Inferior parietal cortex (tissue), 1 donor: ENCODE results near the gene PTK6.
"Not testable (repeated sequence)": the region's sequence is repeated elsewhere in the genome, so short reads cannot be mapped to it uniquely, and the experiment has no call there.

Source experiments
- DNase-seq: peaks from one replicate; pipeline ENCODE4 v3.0.0-alpha.2; 2016; ENCODE audit errors: extremely low spot score

The PTK6 gene

DNA sequence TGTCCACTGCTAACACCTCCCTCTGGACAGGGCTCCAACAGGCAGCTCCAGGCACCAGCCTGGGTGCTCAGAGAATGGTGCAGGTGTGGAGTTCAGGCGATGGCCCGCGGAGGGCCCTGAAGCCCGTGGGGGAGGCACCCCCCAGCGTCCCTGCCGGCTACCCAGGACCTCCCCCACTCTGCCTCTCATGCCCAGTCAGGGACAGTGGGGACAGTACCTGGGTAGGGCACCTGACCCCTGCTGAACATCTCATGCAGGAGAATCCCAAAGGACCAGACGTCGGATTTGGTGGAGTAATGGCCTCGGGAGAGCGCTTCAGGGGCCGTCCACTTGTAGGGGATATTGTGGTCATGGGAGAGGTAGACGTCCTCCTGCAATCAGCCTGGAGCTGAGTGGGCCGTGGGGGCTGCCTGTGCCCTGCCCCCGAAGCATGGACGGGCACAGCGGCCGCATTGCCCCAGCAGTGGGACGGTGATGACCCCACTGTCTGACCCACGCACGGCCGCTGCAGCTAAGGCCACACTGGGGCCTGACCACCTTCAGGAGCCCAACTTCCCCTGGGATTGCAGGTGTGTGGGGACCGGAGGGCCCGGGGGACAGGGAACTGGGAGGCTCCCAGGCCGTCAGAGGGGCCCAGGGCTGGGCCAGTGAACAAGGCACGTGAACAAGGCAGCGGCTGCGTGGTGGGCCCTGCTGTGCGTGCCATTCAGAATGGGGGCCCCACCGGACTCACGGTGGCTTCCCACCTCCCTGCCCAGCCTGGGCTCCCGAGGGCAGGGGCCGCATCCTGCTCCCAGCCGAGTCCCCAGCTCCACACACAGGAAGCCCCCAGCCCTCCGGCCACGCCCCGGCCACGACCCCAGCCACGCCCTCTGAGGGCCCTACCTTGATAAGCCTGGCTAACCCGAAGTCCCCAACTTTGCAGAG, 7.1 kb downstream of the PTK6 start:
- DNase-seq = no peak

DNA sequence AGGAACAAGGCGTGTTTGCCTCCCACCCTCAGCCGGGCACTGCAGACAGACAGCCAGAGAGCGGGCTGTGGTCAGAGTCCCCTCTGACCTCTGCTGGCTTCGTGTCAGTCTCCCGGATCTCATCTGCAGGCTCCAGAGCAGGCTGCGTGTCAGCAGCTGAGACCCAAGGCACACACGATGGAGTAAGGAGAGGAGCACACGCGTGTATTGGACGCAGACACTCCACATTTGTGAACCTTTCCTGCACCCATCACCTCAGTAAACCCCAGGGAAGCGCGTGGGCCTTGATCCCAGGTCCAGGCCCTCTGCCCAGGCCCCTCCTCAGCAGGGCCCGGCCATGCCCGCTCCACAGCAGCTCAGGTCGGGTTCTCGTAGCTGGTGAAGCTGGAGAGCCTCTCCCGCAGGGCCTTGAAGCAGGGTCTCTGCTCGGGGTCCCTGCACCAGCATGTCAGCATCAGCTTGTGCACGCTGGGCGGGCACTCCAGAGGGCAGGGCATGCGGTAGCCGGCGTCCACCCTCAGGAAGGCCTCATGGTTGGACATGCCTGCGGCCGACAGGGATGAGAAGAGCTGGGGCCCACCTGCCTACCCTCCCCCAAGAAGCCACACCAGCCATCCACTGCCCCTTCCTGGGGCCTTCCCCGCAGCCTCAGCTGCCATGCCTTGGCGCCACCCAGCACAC, 7.9 kb downstream of the PTK6 start:
- DNase-seq = no peak

GRCh38 chr20:63527184-63527583, 10.0 kb downstream of the PTK6 start:
- no peak for DNase-seq

DNA sequence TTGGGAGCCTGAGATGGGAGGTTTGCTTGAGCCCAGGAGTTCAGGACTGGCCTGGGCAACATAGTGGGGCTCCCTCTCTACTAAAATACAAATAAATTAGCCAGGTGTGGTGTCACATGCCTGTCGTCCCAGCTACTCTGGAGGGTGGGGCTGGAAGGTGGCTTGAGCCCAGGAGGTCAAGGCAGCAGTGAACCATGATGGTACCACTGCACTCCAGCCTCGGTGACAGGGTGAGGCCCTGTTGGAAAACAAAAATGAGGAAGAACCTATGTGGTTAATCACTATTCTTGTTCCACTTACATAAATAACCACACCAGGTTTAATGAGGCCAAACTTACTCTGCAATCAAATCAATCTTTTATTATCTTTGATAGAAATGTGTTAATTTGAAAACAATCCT, 11.2 kb downstream of the PTK6 start:
- DNase-seq = no peak

DNA sequence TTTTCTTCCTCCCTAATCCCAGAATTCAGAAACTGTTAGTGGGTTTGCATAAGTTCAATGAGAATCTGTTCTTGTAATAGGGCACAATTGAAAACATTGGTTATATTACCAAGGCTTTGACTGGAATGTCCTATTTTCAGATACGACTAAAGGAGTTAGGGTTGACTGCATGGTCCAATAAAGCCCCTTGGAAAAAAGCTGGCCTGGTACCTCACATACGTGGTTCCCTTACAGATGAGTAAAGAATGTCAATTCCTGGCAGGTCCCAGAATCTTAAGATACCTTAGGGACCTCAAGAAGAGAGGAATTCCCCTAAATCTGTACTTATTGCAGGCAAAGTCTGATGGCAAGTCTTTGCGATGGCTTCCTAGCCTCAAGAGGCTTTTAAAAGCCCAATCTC, 12.0 kb downstream of the PTK6 start:
- no peak for DNase-seq

GRCh38 chr20:63522981-63523611, 14.1 kb downstream of the PTK6 start:
- DNase-seq = no peak

DNA sequence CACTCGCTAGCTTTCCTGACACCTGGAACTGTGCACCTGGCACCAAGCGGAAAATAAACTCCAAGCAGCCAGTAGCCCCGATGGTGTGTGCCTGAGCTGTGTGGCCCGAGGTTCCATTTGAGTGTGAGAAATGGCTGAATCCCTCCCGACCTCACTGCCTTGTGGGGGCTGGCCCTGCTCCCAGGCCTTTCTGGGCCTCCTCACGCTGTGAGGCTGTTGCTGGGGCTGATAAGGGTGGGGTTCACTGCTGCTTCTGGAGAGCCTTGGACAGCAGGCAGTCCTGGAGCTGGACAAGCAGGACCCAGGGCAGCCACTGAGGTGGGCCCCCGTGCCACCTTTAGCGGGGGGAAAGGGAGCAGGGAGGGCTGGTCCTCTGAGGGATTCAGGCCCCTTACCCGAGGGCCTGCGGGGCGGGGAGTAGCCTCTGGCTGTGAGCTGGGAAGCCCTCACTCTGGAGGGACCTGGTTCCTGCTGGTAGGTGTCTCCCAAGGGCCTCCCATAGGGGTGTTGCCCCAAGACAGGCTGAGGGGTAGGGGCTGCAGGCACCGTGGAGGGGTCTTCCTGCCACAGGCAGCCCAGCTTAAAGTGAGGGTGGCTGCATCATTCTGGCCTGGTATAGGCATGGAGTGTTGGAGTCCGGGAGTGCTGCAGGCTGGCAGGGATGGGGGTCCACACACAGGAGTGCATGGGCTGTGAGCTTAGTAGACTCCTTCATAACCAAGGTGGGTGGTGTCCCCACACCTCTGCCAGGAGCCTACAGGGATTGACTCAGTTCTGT, 14.9 kb downstream of the PTK6 start:
- no peak for DNase-seq

GRCh38 chr20:63521602-63522001, 15.6 kb downstream of the PTK6 start:
- no peak for DNase-seq

- DNase-seq = peak; percentile 71
These were observed 16.1 kb downstream of the PTK6 start for GRCh38 chr20:63520934-63521601.

GRCh38 chr20:63520504-63520933, 16.7 kb downstream of the PTK6 start, which contains the start of gene PPDPF:
TSS of gene PPDPF (plus strand) at chr20:63520765. CDS start at chr20:63521309, 544 bp downstream.
- peak; percentile 81 for DNase-seq

DNA sequence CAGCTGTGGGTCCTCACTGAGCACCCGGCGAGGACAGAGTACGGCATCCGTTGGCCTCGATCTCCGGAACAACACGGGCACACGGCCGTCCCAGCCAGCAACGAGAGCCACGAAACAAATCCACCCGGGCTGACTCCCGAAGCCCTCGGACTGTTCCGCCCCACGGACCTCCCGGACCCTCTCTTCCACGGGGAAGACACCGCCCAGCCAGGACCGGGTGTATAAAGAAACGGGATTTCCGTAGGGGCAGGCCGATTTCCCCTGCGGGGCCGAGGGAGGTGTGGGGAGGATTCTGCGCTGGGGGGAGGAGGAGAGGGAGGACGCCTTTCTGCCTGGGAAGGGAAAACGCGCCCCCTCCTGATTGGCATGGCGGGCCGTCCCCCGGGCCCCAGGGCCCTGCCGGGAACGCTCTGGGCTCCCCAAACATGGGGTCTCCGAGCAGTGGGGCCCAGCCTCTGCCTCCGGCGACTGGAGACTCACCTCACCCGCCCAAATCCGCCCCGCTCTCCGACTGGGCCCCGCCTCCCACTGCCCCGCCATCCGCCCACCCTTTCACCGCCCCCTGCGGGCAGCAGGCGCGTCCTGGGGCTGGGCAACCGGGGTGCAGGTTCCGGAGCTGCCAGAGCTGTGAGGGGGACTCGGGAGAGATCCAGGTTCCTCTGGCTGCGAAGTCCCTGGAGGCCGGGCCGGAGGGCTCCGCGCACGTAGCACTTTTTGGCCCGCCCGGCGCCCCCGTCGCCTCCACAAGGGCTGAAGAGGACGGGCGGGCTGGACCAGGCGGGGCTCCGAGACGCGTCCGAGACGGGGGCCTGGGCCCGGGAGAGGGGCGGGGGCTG, 17.3 kb downstream of the PTK6 start:
- DNase-seq = no peak

GRCh38 chr20:63518946-63519667, 18.1 kb downstream of the PTK6 start:
- DNase-seq = no peak

GRCh38 chr20:63518351-63518861, 18.8 kb downstream of the PTK6 start:
- no peak for DNase-seq

DNA sequence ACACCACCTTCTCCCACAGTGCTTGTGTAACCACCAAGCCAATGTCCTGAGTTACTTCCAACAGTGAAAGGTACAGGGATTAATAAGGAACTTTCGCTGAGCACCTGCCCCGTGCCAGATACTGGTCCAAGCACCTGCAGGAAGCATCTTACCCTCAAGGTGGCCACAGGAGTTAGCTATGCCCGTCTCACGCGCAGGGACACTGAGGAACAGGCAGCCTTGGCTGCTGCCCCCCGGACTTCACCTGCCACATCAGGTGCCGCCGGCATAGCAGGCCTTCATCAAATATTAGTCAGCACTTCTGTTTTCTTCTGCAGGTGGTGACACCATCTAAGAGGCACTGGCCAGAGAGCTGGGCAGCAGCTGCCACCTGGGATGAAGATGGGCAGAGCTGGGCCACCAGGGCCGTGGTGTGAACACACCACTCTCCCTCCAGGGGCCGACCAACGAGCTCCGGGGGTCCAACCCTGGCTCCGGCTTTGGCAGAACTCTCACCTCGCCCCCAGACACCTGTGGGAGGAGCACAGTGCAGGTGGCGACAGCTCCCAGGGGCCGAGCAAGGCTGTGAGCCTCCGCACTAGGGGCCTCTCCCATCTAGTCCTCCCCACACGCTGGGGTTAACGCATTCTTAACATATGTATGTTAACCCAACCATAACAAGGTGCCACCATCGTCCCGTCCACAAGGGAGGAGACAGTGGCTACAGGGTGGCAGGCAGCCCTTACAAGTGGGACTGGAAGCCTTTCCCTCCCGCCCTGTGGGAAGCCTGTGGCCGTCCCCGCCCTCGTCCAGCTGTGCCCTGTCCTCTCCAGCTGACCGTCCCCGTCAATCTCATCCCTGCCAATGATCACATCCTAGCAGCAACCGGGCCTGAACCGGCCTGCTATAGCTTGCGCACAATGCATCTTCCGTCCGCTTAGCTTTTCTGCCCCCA, 19.5 kb downstream of the PTK6 start:
- no peak for DNase-seq

DNA sequence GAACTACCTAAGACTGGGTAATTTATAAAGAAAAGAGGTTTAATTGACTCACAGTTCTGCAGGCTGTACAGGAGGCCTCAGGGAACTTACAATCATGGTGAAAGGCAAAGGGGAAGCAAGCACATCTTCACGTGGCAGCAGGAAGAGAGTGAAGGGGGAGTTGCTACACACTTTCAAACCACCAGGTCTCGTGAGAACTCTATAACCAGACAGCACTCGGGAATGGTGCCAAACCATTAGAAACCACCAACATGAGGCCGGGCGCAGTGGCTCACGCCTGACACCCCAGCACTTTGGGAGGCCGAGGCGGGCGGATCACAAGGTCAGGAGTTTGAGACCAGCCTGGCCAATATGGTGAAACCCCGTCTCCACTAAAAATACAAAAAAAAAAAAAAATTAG, 22.7 kb downstream of the PTK6 start:
- DNase-seq = not testable (repeated sequence)

DNA sequence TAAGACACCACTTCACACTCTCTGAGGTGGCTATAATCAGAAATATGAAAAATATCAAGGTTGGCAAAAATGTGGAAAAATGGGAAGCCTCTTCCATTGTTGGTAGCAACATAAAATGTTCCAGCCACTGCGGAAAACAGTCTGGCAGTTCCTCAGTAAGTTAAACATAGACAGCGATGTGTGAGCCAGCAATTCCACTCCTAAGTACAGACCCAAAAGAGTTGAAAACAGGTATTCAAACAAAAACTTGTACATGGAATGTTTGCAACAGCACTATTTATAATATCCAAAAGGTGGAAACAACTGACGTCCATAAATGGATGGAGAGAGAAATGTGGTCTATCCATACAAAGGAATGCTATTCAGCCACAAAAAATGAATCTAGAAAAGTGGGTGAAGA, 24.0 kb downstream of the PTK6 start:
- DNase-seq = no peak

- DNase-seq = no peak
These were observed 28.1 kb downstream of the PTK6 start for GRCh38 chr20:63509088-63509564.
